Prostate gland (tissue), 2 donors: ENCODE data around the gene CACNG7.

Source experiments
- POLR2A ChIP-seq: fragments of 450-650 bp; IDR thresholded peaks from one replicate; pipeline ENCODE4 v1.6.1; 2016; ENCODE audit warnings: antibody characterized with exemption, mild to moderate bottlenecking
- TF ChIP-seq, protein P1 (sequence below), 4 experiments: fragments of 200-600 bp in 2 of 4; fragments of 450-650 bp in 2 of 4; sonication (generic) in 2 of 4; IDR thresholded peaks; 1 replicate in 3 of 4; 2 replicates in 1 of 4; pipeline ENCODE4 v1.5.1; 2016 to 2019; ENCODE audit warnings: antibody characterized with exemption in 4 of 4, mild to moderate bottlenecking in 2 of 4, moderate library complexity in 2 of 4

DNA sequence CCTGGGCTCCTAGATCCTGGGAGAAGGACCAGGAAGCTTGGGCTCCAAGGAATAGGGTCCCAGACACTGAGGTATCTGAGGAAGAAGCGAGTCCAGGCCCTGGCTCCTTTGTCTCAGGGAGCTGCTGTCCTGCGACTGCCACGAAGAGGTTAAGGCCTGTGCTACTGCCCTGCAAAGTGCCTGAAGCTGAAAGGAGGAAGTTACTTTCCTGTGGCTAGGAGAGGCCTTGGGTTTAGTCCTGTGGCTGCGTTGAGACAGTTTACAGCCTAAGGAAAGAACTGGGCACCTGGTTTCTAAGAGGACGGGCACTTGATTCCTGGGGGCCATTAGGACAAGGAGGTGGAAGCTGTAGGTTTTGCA is 38.6 kb upstream of the CACNG7 start:
- TF ChIP-seq, protein P1, sequence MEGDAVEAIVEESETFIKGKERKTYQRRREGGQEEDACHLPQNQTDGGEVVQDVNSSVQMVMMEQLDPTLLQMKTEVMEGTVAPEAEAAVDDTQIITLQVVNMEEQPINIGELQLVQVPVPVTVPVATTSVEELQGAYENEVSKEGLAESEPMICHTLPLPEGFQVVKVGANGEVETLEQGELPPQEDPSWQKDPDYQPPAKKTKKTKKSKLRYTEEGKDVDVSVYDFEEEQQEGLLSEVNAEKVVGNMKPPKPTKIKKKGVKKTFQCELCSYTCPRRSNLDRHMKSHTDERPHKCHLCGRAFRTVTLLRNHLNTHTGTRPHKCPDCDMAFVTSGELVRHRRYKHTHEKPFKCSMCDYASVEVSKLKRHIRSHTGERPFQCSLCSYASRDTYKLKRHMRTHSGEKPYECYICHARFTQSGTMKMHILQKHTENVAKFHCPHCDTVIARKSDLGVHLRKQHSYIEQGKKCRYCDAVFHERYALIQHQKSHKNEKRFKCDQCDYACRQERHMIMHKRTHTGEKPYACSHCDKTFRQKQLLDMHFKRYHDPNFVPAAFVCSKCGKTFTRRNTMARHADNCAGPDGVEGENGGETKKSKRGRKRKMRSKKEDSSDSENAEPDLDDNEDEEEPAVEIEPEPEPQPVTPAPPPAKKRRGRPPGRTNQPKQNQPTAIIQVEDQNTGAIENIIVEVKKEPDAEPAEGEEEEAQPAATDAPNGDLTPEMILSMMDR (IDR thresholded peaks at IDR 0.05): no peak
- TF ChIP-seq POLR2A: peak; percentile 15
